ENCODE data around the gene PARD6B.

DNA sequence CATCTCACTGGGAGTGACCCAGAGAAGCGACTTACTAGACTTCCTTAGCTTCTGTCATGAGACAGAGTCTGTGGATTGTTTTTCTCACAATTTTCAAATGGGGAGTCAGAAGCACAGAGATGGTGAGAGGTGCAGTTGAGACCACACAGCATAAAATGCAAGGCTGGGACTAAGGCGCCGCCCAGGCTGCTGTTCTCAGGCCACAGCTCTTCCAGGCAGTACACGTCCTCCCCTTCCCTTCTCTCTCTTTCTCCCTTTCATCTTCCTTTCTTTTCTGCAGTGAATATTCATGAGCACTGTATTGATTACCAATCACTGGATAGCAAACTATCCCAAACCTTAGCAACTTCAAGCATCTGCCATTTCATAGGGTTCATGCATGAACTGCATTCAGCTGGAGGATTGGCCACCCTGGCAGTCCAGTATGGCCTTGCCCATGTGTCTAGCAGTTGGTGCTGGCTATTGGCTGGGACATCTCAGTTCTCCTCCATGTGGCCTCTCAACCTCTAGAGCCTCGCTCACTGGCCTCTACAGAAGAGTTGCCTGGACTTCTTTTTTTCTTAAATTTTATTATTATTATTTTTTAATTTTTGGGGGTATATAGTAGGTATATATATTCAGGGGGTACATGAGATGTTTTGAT lies 74.9 kb downstream of the PARD6B start:
- no peak for TF ChIP-seq TCF7L2 (IDR thresholded peaks at IDR 0.05; ENCODE audit: borderline replicate concordance, extremely low read depth, insufficient read depth, insufficient read length)
- TF ChIP-seq ELF1 (IDR thresholded peaks at IDR 0.05; ENCODE audit: borderline replicate concordance, low read depth): no peak
- TF ChIP-seq POLR2AphosphoS5 (IDR thresholded peaks at IDR 0.05; ENCODE audit: low read depth, low read length): no peak
- TF ChIP-seq, protein P1, sequence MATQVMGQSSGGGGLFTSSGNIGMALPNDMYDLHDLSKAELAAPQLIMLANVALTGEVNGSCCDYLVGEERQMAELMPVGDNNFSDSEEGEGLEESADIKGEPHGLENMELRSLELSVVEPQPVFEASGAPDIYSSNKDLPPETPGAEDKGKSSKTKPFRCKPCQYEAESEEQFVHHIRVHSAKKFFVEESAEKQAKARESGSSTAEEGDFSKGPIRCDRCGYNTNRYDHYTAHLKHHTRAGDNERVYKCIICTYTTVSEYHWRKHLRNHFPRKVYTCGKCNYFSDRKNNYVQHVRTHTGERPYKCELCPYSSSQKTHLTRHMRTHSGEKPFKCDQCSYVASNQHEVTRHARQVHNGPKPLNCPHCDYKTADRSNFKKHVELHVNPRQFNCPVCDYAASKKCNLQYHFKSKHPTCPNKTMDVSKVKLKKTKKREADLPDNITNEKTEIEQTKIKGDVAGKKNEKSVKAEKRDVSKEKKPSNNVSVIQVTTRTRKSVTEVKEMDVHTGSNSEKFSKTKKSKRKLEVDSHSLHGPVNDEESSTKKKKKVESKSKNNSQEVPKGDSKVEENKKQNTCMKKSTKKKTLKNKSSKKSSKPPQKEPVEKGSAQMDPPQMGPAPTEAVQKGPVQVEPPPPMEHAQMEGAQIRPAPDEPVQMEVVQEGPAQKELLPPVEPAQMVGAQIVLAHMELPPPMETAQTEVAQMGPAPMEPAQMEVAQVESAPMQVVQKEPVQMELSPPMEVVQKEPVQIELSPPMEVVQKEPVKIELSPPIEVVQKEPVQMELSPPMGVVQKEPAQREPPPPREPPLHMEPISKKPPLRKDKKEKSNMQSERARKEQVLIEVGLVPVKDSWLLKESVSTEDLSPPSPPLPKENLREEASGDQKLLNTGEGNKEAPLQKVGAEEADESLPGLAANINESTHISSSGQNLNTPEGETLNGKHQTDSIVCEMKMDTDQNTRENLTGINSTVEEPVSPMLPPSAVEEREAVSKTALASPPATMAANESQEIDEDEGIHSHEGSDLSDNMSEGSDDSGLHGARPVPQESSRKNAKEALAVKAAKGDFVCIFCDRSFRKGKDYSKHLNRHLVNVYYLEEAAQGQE (IDR thresholded peaks at IDR 0.05; ENCODE audit: low read depth): no peak
- TF ChIP-seq, protein P2, sequence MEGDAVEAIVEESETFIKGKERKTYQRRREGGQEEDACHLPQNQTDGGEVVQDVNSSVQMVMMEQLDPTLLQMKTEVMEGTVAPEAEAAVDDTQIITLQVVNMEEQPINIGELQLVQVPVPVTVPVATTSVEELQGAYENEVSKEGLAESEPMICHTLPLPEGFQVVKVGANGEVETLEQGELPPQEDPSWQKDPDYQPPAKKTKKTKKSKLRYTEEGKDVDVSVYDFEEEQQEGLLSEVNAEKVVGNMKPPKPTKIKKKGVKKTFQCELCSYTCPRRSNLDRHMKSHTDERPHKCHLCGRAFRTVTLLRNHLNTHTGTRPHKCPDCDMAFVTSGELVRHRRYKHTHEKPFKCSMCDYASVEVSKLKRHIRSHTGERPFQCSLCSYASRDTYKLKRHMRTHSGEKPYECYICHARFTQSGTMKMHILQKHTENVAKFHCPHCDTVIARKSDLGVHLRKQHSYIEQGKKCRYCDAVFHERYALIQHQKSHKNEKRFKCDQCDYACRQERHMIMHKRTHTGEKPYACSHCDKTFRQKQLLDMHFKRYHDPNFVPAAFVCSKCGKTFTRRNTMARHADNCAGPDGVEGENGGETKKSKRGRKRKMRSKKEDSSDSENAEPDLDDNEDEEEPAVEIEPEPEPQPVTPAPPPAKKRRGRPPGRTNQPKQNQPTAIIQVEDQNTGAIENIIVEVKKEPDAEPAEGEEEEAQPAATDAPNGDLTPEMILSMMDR (IDR thresholded peaks at IDR 0.05 in 2 of 3, conservative IDR thresholded peaks at IDR 0.05 in 1 of 3; ENCODE audit: borderline replicate concordance in 1 of 3, insufficient read depth in 1 of 3, low read depth in 2 of 3, low read length in 2 of 3): no peak
- TF ChIP-seq SP1 (IDR thresholded peaks at IDR 0.05; ENCODE audit: low read depth): no peak
- TF ChIP-seq ZNF274 (IDR thresholded peaks at IDR 0.05; ENCODE audit: low read depth, low read length): no peak
- TF ChIP-seq EZH2 (IDR thresholded peaks at IDR 0.05): no peak
- TF ChIP-seq, protein P3, sequence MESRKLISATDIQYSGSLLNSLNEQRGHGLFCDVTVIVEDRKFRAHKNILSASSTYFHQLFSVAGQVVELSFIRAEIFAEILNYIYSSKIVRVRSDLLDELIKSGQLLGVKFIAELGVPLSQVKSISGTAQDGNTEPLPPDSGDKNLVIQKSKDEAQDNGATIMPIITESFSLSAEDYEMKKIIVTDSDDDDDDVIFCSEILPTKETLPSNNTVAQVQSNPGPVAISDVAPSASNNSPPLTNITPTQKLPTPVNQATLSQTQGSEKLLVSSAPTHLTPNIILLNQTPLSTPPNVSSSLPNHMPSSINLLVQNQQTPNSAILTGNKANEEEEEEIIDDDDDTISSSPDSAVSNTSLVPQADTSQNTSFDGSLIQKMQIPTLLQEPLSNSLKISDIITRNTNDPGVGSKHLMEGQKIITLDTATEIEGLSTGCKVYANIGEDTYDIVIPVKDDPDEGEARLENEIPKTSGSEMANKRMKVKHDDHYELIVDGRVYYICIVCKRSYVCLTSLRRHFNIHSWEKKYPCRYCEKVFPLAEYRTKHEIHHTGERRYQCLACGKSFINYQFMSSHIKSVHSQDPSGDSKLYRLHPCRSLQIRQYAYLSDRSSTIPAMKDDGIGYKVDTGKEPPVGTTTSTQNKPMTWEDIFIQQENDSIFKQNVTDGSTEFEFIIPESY (IDR thresholded peaks at IDR 0.05; ENCODE audit: extremely low read depth, insufficient replicate concordance, low read length): no peak
- no peak for TF ChIP-seq RAD21 (IDR thresholded peaks at IDR 0.05; ENCODE audit: low read depth)

All from HCT116 (cell line).